Neural progenitor cell (in vitro differentiated cells): ENCODE measurements around the gene EPHA1.

Experiments used
- EZH2phosphoT487 ChIP-seq: fragments of 200-600 bp; sonication (generic); IDR thresholded peaks from 2 replicates; pipeline ENCODE4 v1.6.1; 2017; ENCODE audit warnings: antibody characterized with exemption
- TF ChIP-seq, protein P1 (sequence below): fragments of 200-600 bp; sonication (generic); IDR thresholded peaks from 2 replicates; pipeline ENCODE4 v1.5.1; 2017; ENCODE audit warnings: antibody characterized with exemption, mild to moderate bottlenecking

DNA sequence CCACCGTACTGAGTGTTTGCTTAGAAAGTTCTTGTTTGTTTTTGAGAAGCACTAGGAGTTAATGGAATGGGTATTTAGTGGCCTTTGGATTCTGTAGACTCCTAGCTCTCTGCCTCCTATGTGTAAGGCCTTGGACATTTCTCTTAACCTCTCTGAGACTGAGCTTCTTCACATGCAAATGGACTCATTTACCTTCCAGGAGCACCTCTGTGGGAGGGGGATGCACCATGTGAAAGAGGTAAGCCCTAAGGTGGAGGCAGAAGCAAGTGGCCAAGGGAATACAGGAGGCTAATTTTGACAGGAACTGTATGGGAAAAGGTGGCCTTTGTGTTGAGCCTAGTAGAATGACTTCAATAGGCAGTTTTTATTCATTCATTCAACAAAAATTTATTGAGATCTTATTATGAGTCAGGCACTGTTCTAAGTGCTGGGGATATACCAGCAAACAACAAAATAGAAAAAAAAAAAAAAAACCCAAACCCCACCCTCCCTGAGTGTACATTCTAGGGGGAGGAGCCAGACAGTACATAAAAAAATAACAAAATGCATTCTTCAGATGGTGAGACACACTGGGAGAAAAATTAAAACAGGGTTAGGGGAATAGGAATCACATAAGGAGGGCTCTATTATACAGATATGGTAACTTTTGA, 9.2 kb upstream of the EPHA1 start:
- TF ChIP-seq, protein P1, sequence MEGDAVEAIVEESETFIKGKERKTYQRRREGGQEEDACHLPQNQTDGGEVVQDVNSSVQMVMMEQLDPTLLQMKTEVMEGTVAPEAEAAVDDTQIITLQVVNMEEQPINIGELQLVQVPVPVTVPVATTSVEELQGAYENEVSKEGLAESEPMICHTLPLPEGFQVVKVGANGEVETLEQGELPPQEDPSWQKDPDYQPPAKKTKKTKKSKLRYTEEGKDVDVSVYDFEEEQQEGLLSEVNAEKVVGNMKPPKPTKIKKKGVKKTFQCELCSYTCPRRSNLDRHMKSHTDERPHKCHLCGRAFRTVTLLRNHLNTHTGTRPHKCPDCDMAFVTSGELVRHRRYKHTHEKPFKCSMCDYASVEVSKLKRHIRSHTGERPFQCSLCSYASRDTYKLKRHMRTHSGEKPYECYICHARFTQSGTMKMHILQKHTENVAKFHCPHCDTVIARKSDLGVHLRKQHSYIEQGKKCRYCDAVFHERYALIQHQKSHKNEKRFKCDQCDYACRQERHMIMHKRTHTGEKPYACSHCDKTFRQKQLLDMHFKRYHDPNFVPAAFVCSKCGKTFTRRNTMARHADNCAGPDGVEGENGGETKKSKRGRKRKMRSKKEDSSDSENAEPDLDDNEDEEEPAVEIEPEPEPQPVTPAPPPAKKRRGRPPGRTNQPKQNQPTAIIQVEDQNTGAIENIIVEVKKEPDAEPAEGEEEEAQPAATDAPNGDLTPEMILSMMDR, result no peak
- TF ChIP-seq EZH2phosphoT487, result no peak
